ENCODE measurements around the gene SEMA4A.
A peak's percentile ranks its signal among the peaks of the same experiment; 100 is the strongest.

SEMA4A gene

DNA sequence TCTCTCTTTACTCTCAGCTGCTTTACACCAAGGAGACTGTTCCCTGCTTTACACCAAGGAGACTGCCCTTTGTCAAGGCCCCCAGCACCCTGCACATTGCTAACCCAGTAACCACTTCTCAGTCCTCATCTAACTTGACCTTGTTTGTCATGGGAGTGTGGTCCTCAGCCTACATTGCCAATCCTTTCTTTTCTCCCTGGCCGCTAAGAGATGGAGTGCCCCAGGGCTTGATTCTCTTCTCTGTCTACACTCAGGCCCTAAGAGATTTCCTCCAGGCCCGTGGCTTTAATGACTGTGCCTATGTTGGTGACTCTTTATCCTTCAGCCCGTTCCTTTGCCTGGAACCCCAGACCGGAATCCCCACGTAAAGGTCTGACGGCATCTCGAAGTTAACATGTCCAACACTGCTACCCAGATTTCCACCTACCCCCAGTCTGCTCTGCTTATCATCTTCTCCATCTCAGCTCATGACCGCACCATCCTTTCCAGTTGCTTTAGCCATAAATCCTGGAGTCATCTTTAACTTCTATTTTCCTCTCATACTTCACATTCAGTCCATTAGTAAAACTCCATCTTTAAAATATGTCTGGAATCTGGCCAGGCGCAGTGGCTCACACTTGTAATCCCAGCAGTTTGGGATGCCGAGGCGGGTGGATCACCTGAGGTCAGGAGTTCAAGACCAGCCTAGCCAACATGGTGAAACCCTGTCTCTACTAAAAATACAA, 9.5 kb upstream of the SEMA4A start:
- H3K27ac ChIP-seq: no peak overlapping the region
- H3K36me3 ChIP-seq: 0 out of 2 replicates have a peak, but pooled peaks cover 3% of the 10 kb centered on the region
- no peak overlapping the region for H3K4me3 ChIP-seq (ENCODE audit: low read depth, low read length)
- H3K27me3 ChIP-seq (ENCODE audit: insufficient read depth, low read depth, severe bottlenecking): no peaks in the 10 kb centered on the region
- no peak for DNase-seq
- TF ChIP-seq, protein P1, sequence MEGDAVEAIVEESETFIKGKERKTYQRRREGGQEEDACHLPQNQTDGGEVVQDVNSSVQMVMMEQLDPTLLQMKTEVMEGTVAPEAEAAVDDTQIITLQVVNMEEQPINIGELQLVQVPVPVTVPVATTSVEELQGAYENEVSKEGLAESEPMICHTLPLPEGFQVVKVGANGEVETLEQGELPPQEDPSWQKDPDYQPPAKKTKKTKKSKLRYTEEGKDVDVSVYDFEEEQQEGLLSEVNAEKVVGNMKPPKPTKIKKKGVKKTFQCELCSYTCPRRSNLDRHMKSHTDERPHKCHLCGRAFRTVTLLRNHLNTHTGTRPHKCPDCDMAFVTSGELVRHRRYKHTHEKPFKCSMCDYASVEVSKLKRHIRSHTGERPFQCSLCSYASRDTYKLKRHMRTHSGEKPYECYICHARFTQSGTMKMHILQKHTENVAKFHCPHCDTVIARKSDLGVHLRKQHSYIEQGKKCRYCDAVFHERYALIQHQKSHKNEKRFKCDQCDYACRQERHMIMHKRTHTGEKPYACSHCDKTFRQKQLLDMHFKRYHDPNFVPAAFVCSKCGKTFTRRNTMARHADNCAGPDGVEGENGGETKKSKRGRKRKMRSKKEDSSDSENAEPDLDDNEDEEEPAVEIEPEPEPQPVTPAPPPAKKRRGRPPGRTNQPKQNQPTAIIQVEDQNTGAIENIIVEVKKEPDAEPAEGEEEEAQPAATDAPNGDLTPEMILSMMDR (IDR thresholded peaks at IDR 0.05; ENCODE audit: low read depth, low read length): no peak
- no peaks in the 10 kb centered on the region for H3K9me3 ChIP-seq (ENCODE audit: severe bottlenecking)

DNA sequence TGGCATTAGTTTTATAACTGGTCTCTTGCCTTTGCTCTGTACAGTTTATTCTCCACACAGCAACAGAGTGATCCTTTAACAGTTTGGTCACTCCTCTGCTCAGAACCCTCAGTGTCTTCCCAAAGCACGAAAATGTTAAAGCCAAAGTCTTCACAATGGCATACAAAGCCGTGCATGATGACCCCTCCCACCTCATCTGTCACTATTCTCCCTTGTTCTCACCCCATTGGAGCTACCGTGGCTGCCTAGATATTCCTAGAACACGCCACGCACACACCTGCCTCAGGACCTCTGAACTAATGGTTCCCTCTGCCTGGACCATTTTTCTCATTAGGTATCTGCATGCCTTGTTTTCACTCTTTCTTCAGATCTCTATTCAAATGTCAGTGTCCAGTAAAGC, 8.6 kb upstream of the SEMA4A start:
- TF ChIP-seq, protein P1 (IDR thresholded peaks at IDR 0.05; ENCODE audit: low read depth, low read length): no peak
- no peaks in the 10 kb centered on the region for H3K9me3 ChIP-seq (ENCODE audit: severe bottlenecking)
- no peak for DNase-seq
- no peak overlapping the region for H3K27ac ChIP-seq
- H3K4me3 ChIP-seq (ENCODE audit: low read depth, low read length): no peak overlapping the region
- no peaks in the 10 kb centered on the region for H3K27me3 ChIP-seq (ENCODE audit: insufficient read depth, low read depth, severe bottlenecking)
- 0 out of 2 replicates have a peak, but pooled peaks cover 3% of the 10 kb centered on the region for H3K36me3 ChIP-seq

DNA sequence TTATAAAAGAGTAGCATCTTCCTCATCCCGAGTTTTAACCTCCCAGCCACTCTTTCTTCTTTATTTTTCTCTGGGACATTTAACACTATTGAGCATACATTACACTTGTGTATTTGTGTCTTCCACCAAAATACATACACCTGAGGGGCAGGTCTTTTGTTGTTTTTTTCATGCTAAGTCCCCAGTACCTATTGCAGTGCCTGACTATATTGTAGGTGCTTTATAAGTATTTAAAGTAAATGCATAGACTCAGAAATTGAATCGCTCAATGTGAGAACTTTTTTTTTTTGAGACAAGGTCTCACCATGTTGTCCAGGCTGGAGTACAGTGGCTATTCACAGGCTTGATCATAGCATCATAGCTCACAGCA, 7.8 kb upstream of the SEMA4A start:
- H3K36me3 ChIP-seq: no peaks in the 10 kb centered on the region
- H3K4me3 ChIP-seq (ENCODE audit: low read depth, low read length): no peak overlapping the region
- TF ChIP-seq, protein P1 (IDR thresholded peaks at IDR 0.05; ENCODE audit: low read depth, low read length): no peak
- no peak for DNase-seq
- no peaks in the 10 kb centered on the region for H3K9me3 ChIP-seq (ENCODE audit: severe bottlenecking)
- no peaks in the 10 kb centered on the region for H3K27me3 ChIP-seq (ENCODE audit: insufficient read depth, low read depth, severe bottlenecking)
- no peak overlapping the region for H3K27ac ChIP-seq

DNA sequence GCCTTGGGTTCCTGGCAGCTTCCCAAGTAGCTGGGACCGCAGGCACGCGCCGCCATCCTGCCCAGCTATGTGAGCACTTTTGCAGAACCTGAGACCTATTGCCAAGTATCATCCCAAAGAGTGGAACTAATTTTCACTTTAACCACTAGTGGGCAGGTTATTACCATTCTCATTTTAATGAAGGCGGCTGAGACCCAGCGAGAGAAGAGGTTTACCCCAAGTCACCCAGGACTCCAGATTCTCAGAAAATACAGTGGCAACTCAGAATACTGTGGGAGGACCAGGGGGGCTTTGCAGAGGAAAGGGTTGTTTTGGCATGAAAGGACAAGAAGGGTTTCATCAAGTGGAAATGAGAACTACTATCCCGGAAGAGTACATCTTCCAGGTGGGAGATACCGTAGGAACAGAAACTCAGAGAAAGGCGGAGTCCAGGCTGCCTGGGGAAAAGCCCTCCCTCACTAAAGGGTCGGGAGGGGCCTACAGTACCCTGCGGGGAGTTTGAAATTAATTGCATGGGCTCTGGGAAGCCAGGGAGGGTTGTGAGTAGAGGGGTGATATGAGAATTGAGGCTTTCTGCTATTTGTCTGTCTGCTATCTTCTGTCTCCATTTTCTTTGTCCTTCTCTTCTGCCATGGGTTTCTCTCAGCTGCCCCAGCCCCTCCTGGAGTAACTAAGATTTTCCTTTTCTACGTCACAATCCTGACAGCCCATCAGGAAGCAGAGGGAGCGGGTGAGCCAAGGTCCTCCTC, 7.2 kb upstream of the SEMA4A start:
- H3K36me3 ChIP-seq: no peaks in the 10 kb centered on the region
- TF ChIP-seq, protein P1 (IDR thresholded peaks at IDR 0.05; ENCODE audit: low read depth, low read length): peak; percentile 88
- H3K4me3 ChIP-seq (ENCODE audit: low read depth, low read length): peak overlapping the region; percentile 36
- peak; percentile 70 for DNase-seq
- no peaks in the 10 kb centered on the region for H3K27me3 ChIP-seq (ENCODE audit: insufficient read depth, low read depth, severe bottlenecking)
- H3K9me3 ChIP-seq (ENCODE audit: severe bottlenecking): no peaks in the 10 kb centered on the region
- peak overlapping the region; percentile 45 for H3K27ac ChIP-seq

DNA sequence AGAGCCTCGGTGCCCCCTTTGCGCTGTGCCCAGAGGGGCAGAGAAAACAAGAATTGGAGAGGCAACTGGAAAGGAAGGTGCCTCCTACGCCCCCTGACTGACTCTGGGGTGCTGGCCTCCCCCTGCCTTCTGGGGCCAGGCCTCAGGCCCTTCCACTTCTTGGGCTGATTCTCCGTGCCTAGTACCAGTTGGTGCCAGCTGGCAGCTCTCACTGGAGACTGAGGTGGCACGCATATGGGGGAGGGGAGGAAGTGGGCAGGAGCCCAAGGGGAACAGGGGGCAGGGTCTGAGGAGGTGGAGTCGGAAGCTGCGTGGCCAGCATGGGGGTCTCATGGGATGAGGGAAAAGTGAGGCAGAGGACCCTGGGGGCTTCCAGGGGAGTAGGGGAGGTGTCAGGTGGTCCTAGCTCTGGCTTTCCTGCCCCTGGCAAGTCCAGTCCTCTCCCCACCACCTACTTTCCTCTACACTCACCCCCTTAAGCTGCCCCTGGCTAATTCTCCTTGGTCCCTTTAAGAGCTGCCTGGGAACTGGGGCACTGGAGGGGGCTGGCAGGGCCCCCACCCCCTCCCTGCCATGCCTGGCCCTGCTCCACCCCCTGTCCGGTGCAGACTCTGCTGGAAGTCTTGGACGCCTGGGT, 6.5 kb upstream of the SEMA4A start:
- no peaks in the 10 kb centered on the region for H3K36me3 ChIP-seq
- TF ChIP-seq, protein P1 (IDR thresholded peaks at IDR 0.05; ENCODE audit: low read depth, low read length): no peak
- H3K4me3 ChIP-seq (ENCODE audit: low read depth, low read length): no peak overlapping the region
- no peaks in the 10 kb centered on the region for H3K27me3 ChIP-seq (ENCODE audit: insufficient read depth, low read depth, severe bottlenecking)
- no peaks in the 10 kb centered on the region for H3K9me3 ChIP-seq (ENCODE audit: severe bottlenecking)
- no peak for DNase-seq
- peak overlapping the region; percentile 45 for H3K27ac ChIP-seq
